GM20431 (cell line): Measurements from ENCODE around the gene MCMBP.
"Not testable (repeated sequence)": the region's sequence is repeated elsewhere in the genome, so short reads cannot be mapped to it uniquely, and the experiment has no call there.

Experiments used
- in situ Hi-C: fragments of 300-500 bp; cut with MseI, MboI; formaldehyde crosslinking; loops from one replicate; pipeline ENCODE4 v1.15.0; 2020; ENCODE audit warnings: low sequenced_read_pairs; ENCODE audit not compliant: unreplicated experiment

The MCMBP gene

DNA sequence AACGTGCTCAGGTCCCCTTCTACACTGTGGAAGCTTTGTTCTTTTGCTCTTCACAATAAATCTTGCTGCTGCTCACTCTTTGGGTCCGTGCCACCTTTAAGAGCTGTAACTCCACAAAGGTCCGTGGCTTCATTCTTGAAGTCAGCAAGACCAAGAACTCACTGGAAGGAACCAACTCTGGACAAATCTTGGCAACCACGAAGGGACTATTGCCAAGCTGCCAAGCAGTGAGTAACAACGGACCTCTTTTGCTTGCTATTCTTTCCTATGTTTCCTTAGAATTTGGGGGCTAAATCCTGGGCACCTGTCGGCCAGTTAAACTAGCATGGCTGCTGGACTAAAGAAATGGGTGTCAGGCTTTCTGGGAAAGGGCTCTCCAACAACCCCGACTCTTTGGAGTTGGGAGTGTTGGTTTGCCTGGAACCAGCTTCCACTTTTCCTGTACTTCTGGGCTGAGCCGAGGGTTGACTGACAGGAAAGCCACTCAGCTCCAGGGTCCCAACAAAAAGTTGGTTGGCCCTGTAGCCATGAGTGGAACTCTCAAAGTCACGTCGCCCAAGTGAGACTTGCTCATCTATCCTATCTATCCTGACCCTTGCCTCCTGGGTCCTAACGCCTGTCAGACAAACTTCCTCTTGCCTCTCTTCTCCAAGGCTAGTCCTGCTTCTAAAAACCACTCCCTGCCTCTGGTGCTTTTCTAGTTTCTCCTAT lies 11.4 kb upstream of the MCMBP start:
- in situ Hi-C loops: not testable (repeated sequence)

DNA sequence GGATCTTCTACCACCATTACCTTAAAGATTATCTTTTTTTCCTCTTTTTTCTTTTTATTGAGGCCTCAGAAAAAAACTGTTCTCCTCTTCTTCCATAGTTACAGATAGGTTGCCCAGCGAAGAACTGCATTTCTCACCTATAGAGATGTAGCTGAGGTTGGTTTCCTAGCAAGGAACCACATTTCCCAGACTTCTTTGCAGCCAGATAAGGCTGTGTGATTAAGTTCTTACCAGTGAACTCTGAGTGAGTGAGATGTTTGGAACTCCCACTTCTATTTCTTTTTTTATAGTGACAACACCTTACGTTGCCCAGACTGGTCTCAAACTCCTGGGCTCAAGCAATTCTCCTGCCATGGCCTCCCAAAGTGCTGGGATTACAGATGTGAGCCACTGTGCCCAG lies 5.9 kb upstream of the MCMBP start:
- in situ Hi-C loops: no loop called here

- in situ Hi-C loops: loop anchor here (25.0 kb wide), 1 partner anchor 186 kb away; no protein-coding TSS in a partner anchor
Observed at GRCh38 chr10:119872860-119873681, 428 bp upstream of the MCMBP start.

DNA sequence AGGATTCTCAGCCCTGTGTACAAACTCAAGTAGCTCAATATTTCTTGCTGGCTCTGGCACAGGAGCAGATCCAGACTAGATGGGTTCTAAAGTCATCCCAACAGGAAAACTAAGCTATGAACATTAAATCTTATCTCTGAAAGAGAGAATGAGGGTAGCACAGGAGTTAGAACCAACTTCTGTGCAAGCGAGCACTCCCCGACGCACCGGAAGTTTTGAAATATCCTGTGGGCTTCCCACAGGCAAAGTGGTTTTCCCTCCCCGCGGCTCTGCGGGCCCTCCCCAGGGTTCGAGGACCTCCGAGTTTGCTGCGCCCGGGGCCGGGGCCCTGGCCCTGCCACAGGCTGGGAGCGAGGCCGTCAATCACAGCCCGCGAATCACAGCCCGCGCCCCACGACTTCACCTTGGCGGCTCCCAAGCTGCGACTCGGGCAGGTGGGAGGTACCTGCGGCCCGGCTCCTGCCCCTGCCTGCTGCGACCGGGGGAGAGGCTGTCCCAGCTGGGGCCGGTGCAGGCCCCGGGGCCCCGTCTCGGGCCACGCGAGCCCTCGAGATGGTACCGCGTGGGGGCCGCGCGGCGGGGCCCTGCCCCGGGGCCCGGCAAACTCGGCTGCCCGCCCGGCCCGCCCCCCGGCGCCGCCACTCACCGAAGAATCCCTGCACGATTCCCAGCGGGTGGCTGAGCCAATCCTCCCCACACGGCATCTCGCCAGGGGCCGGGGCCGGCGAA lies 598 bp downstream of the MCMBP start:
- in situ Hi-C loops: loop anchor here (25.0 kb wide), 1 partner anchor 185 kb away; no protein-coding TSS in a partner anchor

DNA sequence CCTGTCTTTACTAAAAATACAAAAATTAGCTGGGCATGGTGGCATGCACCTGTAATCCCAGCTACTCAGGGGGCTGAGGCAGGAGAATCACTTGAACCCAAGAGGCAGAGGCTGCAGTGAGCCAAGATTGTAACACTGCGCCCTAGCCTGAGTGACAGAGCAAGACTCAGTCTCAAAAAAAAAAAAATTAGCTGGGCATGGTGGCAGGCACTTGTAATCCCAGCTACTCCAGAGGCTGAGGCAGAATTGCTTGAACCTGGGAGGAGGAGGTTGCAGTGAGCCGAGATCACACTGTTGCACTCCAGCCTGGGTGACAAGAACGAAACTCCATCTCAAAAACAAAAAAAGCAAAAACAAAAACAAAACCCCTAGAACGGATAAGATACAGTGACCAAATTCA lies 3.2 kb downstream of the MCMBP start:
- in situ Hi-C loops: loop anchor here (25.0 kb wide), 1 partner anchor 182 kb away; no protein-coding TSS in a partner anchor

DNA sequence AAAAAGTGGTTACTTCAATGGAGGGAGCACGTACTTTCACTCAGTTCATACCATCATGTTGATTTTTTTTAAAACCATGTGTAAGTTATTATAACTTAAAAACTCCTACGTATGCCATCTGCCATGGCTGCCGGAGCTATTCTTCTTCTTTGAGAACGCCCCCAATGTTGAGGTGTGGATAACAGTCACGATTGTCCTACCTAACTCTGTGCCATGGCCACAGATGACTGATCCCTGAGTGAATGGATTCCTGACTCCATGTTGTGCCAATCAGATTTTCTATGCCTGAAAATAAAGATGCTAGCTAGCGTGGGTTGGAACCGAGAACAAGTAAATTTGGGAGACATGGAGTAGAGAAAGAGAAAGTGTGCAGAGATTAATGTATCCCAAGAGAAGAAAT lies 5.3 kb downstream of the MCMBP start:
- in situ Hi-C loops: loop anchor here (25.0 kb wide), 1 partner anchor 180 kb away; no protein-coding TSS in a partner anchor

DNA sequence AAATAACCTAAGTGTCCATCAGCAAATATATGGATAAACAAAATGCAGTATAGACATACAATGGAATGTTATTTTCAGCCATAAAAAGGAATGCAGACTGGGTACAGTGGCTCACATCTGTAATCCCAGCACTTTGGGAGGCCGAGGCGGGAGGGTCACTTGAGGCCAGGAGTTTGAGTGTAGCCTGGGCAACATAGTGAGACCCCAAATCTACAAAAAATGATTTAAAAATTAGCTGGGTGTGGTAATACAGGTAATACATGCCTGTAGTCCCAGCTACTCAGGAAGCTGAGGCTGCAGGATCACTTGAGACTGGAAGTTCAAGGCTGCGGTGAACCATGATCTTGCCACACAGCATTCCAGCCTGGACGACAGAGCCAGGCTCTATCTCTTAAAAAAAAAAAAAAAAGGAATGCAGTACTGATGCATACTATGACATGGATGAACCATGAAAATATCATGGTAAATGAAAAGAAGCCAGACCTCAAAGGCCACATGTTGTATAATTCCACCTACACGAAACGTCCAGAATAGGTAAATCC lies 6.9 kb downstream of the MCMBP start:
- in situ Hi-C loops: loop anchor here (25.0 kb wide), 1 partner anchor 178 kb away; no protein-coding TSS in a partner anchor

- in situ Hi-C loops: loop anchor here (25.0 kb wide), 1 partner anchor 177 kb away; no protein-coding TSS in a partner anchor
Observed at GRCh38 chr10:119863951-119864565, 8.6 kb downstream of the MCMBP start.

- in situ Hi-C loops: loop anchor here (25.0 kb wide), 1 partner anchor 175 kb away; no protein-coding TSS in a partner anchor
Observed at GRCh38 chr10:119862524-119862923, 10.1 kb downstream of the MCMBP start.

- in situ Hi-C loops: loop anchor here (25.0 kb wide), 1 partner anchor 174 kb away; no protein-coding TSS in a partner anchor
Observed at GRCh38 chr10:119860866-119861607, 11.6 kb downstream of the MCMBP start.

DNA sequence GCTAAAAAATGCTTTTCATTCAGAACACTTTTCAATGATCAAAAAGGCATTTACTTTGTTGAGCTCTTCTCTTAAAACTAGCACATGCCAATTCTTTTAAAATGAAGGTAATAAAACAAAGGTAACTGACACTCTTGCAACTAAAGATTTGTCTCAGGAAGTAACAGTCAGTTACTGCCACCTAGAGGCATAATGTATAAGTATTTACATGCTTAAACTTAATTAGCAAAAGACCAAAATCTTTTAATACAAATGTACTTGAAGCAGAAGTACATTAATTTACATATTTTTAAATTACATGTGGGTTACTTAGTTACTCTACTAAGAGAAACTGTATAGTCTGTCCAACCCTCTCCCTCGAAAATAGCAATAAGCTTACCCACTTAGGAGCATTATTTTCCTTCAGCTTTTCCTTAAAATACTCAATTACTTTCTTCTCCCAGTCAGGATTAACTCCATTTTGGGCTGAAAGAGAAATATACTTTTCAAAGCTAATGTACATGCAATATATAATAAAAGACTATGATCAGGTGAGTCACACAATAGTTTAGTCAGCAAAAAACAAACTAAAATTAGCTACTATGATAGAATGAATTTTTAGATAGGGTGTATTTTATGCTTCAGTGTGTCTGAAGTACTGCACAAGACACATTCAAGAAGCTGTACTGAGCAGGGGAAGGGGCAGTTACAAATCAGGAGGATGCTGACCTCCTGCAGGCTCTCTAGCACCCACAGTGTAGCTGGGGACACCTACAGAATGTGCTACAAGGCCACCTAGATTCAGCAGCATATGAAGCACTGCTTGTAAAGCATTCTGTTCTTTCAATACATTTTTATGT lies 13.0 kb downstream of the MCMBP start:
- in situ Hi-C loops: loop anchor here (25.0 kb wide), 1 partner anchor 172 kb away; no protein-coding TSS in a partner anchor

DNA sequence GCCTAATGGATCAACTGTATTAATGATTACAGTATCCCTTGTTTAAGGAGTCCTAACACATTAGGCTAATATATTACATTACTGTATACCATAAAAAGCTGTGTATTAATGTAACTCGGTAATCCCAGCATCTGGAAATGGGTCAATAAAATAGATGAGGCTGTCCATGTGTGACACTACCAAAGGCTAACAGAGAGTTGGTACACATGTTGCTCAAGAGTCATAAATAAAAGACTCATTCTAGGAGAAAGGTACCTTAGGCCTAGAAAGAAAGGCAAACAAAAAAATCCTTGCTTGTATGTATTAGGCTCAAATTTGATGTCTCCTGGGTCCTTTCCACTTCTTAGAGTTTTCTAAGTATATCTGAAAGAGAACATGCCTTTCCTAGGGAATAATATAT lies 14.6 kb downstream of the MCMBP start:
- in situ Hi-C loops: loop anchor here (25.0 kb wide), 1 partner anchor 171 kb away; no protein-coding TSS in a partner anchor

DNA sequence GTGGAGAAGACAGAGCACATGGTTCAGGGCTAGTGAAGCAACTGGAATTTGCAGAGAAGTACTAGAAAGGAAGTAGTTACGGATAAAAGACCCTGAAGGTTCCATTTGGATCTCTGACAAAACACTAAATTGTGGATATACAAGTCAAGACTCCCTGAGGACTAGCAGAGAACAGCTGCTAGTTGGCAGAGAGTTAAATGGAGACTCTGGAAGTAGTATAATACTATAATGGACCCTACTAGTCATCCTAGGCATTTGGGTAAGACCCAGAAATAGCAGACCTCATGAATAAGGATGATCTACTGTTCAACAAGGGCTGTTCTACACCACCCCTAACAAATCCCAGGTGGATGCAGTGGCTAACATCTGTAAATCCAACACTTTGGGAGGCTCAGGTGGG lies 19.1 kb downstream of the MCMBP start:
- in situ Hi-C loops: loop anchor here (25.0 kb wide), 1 partner anchor 166 kb away; no protein-coding TSS in a partner anchor

GRCh38 chr10:119852822-119853221 lies 19.8 kb downstream of the MCMBP start:
- in situ Hi-C loops: loop anchor here (25.0 kb wide), 1 partner anchor 166 kb away; no protein-coding TSS in a partner anchor

DNA sequence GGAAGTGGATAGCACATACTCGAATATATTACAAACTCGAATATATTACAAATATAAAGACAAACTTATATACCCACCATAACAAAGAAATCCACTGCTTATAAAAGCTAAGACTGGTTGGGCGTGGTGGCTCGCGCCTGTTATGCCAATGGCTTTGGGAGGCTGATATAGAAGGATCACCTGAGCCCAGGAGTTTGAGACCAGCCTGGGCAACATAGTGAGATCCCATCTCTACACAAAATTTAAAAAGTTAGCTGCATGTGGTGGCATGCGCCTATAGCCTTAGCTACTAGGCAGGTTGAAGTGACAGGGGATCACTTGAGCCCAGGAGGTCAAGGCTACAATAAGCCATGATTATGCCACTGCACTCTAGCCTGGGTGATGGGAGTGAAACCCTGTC lies 20.4 kb downstream of the MCMBP start:
- in situ Hi-C loops: loop anchor here (25.0 kb wide), 1 partner anchor 165 kb away; no protein-coding TSS in a partner anchor

- in situ Hi-C loops: loop anchor here (25.0 kb wide), 1 partner anchor 163 kb away; no protein-coding TSS in a partner anchor
Observed at GRCh38 chr10:119849944-119850343, 22.7 kb downstream of the MCMBP start.

- in situ Hi-C loops: no loop called here
Observed at GRCh38 chr10:119849031-119849789, 23.4 kb downstream of the MCMBP start.
